HCT116 (cell line): Measurements from ENCODE around the gene AGTPBP1.
A peak's percentile ranks its signal among the peaks of the same experiment; 100 is the strongest.

Experiments used
- CTCF ChIP-seq, 3 experiments: fragments of 200-600 bp in 1 of 3; sonication (generic) in 1 of 3; IDR thresholded peaks in 2 of 3; conservative IDR thresholded peaks in 1 of 3; 2 replicates each; pipeline ENCODE4 v1.5.1; 2012 to 2017; ENCODE audit warnings: low read depth in 2 of 3, low read length in 2 of 3, antibody characterized with exemption in 1 of 3, borderline replicate concordance in 1 of 3, control low read depth in 1 of 3, mild to moderate bottlenecking in 1 of 3, mixed read lengths in 1 of 3, mixed run types in 1 of 3, moderate library complexity in 1 of 3; ENCODE audit not compliant: insufficient read depth in 1 of 3
- EGR1 ChIP-seq: IDR thresholded peaks from 2 replicates; pipeline ENCODE4 v1.6.1; 2012; ENCODE audit warnings: low read depth
- EZH2 ChIP-seq: fragments of 200-600 bp; sonication (generic); IDR thresholded peaks from 2 replicates; pipeline ENCODE4 v1.6.1; 2017; ENCODE audit warnings: antibody characterized with exemption, mixed run types
- EZH2phosphoT487 ChIP-seq: fragments of 200-600 bp; IDR thresholded peaks from 2 replicates; pipeline ENCODE4 v1.6.1; 2018; ENCODE audit warnings: antibody characterized with exemption, borderline replicate concordance
- JUND ChIP-seq: IDR thresholded peaks from 2 replicates; pipeline ENCODE4 v1.6.1; 2012
- POLR2A ChIP-seq: IDR thresholded peaks from 2 replicates; pipeline ENCODE4 v1.7.0; 2011; ENCODE audit warnings: borderline replicate concordance; ENCODE audit not compliant: insufficient read depth, insufficient read length; ENCODE audit errors: extremely low read depth
- POLR2AphosphoS5 ChIP-seq: IDR thresholded peaks from 2 replicates; pipeline ENCODE4 v1.6.1; 2011; ENCODE audit warnings: mild to moderate bottlenecking, low read depth, low read length, moderate library complexity
- RAD21 ChIP-seq: IDR thresholded peaks from 2 replicates; pipeline ENCODE4 v1.6.1; 2012; ENCODE audit warnings: low read depth, mild to moderate bottlenecking
- REST ChIP-seq: IDR thresholded peaks from 2 replicates; pipeline ENCODE4 v1.6.1; 2012; ENCODE audit warnings: low read depth
- SIN3A ChIP-seq: IDR thresholded peaks from 2 replicates; pipeline ENCODE4 v1.6.1; 2012; ENCODE audit warnings: low read depth
- YY1 ChIP-seq: IDR thresholded peaks from 2 replicates; pipeline ENCODE4 v1.6.1; 2011; ENCODE audit warnings: low read length, low read depth, moderate library complexity, mild to moderate bottlenecking; ENCODE audit not compliant: insufficient replicate concordance; ENCODE audit errors: extremely low read depth
- TF ChIP-seq, protein P1 (sequence below): IDR thresholded peaks from 2 replicates; pipeline ENCODE4 v1.6.1; 2012
- TF ChIP-seq, protein P2 (sequence below): IDR thresholded peaks from 2 replicates; pipeline ENCODE4 v1.6.1; 2011; ENCODE audit warnings: mild to moderate bottlenecking, low read length, moderate library complexity; ENCODE audit not compliant: insufficient replicate concordance; ENCODE audit errors: extremely low read depth

DNA sequence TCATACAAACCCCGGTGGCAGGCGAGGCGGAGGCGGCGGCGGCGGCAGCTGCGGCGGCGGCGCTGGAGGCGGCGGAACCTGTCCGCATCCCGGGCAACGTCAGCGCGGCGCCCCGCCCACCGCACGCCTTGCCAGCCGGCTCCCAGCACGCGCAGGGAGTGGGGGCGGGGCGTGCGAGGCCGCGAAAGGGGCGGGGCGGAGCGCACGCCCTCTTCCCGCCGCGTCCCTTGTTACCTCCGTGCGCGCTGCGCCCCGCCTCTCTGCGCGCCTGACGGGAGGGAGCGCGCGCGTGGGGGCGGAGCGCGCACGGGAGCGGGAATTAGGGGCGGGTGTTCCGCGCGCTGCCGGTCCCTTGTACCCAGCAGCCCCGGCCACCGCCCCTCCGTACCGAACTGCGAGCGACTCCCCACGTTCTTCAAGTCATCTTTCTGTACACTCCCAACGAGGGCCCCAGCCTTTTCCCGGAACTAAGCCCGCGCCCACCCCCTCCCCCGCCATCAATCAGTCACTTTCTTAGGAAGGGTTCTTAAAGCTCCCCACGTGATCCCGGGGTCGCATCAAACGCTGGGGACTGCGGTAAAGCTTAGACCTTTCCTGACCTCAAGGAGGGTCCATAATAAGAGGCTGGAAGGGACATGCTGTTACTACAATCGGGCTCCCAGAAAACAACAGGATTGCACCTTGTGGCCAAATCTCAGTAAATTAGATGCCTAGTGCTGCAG is at the start of gene AGTPBP1:
- TF ChIP-seq CTCF (IDR thresholded peaks at IDR 0.05 in 2 of 3, conservative IDR thresholded peaks at IDR 0.05 in 1 of 3; ENCODE audit: borderline replicate concordance in 1 of 3, insufficient read depth in 1 of 3, low read depth in 2 of 3, low read length in 2 of 3) (peak in 1 of 3 experiments; percentile 23; a peak in 1 of 6 replicates), POLR2A (no peak), REST (no peak), POLR2AphosphoS5 (peak; percentile 61), EZH2phosphoT487 (no peak), EZH2 (no peak), EGR1 (peak; percentile 62; the same call in 1 of the 2 replicates), JUND (no peak), YY1 (no peak), SIN3A (no peak), RAD21 (no peak)
- TF ChIP-seq, protein P1, sequence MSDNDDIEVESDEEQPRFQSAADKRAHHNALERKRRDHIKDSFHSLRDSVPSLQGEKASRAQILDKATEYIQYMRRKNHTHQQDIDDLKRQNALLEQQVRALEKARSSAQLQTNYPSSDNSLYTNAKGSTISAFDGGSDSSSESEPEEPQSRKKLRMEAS = peak; percentile 81
- TF ChIP-seq, protein P2, sequence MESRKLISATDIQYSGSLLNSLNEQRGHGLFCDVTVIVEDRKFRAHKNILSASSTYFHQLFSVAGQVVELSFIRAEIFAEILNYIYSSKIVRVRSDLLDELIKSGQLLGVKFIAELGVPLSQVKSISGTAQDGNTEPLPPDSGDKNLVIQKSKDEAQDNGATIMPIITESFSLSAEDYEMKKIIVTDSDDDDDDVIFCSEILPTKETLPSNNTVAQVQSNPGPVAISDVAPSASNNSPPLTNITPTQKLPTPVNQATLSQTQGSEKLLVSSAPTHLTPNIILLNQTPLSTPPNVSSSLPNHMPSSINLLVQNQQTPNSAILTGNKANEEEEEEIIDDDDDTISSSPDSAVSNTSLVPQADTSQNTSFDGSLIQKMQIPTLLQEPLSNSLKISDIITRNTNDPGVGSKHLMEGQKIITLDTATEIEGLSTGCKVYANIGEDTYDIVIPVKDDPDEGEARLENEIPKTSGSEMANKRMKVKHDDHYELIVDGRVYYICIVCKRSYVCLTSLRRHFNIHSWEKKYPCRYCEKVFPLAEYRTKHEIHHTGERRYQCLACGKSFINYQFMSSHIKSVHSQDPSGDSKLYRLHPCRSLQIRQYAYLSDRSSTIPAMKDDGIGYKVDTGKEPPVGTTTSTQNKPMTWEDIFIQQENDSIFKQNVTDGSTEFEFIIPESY = no peak
